Measurements from ENCODE around the gene PTP4A1. TPM values are rescaled to one million over a fixed set of nuclear protein-coding genes. Genes with fewer than 3 reads are reported as not detected.
A peak's percentile ranks its signal among the peaks of the same experiment; 100 is the strongest.

Gene PTP4A1
- polyA plus RNA-seq, 2 of the 4 experiments (the other 2 are of a cell fraction), result 166 to 220 TPM

- peak; percentile 52 for TF ChIP-seq MAFK (IDR thresholded peaks at IDR 0.05; ENCODE audit: partially characterized antibody)
- TF ChIP-seq FOSB (CRISPR knock-in tag; IDR thresholded peaks at IDR 0.05), result peak; percentile 75; the same call in 1 of the 2 replicates
- peak; percentile 67; the same call in 1 of the 2 replicates for TF ChIP-seq HOXA7 (CRISPR knock-in tag; IDR thresholded peaks at IDR 0.05)
- TF ChIP-seq BHLHE40 (IDR thresholded peaks at IDR 0.05; ENCODE audit: low read depth, low read length), result no peak
- TF ChIP-seq PBX3 (IDR thresholded peaks at IDR 0.05), result peak; percentile 70
- peak; percentile 44 to 89; a peak in 4 of 5 replicates for TF ChIP-seq JUN (IDR thresholded peaks at IDR 0.05)
- peak; percentile 48; the same call in 2 of the 3 replicates for TF ChIP-seq SMC3 (IDR thresholded peaks at IDR 0.05)
- no peak for TF ChIP-seq FOXS1 (CRISPR knock-in tag; IDR thresholded peaks at IDR 0.05)
- peak; percentile 15; the same call in 1 of the 3 replicates for TF ChIP-seq CTCF (IDR thresholded peaks at IDR 0.05)
- 0 out of 2 replicates have a peak, but pooled peaks have one; percentile 52 for TF ChIP-seq MYC (IDR thresholded peaks at IDR 0.05; ENCODE audit: borderline replicate concordance, low read length)
- TF ChIP-seq EHF (CRISPR knock-in tag; IDR thresholded peaks at IDR 0.05), result no peak
- peak; percentile 87 for TF ChIP-seq JUNB (IDR thresholded peaks at IDR 0.05)
Measured at GRCh38 chr6:63571361-63572043, 778 bp upstream of the PTP4A1 start (continued).

- DNase-seq (ENCODE audit: low read depth in 1 of 2, low spot score in 1 of 2) (no peak), FAIRE-seq (no peak), ATAC-seq (peak; percentile 0 to 1; a peak in 1 of 6 replicates)
- no peak for TF ChIP-seq ZNF302 (CRISPR knock-in tag; IDR thresholded peaks at IDR 0.05)
- TF ChIP-seq PHF8 (IDR thresholded peaks at IDR 0.05; ENCODE audit: borderline replicate concordance, low read depth), result 0 out of 2 replicates have a peak, but pooled peaks have one; percentile 4
- TF ChIP-seq JUN (IDR thresholded peaks at IDR 0.05), result peak in 1 of 2 experiments; percentile 51; a peak in 3 of 5 replicates
- CTCF ChIA-PET, result interaction anchor here (1.5 kb wide), 1 partner anchor 220 kb away, joined by 5 read pairs; no protein-coding TSS in a partner anchor
- H3K4me1 ChIP-seq, result peaks cover 37% of the 10 kb centered on the region
- 0 out of 3 replicates have a peak overlapping the region, but pooled peaks have one; percentile 78 for H3K4me2 ChIP-seq
- WGBS (ENCODE audit: missing lambda C conversion rate), result no CpG with 5 or more reads among the region's 42 CpGs
- H3K27ac ChIP-seq, result peak overlapping the region; percentile 97 to 100
- H3K9me3 ChIP-seq, result peaks cover 1% of the 10 kb centered on the region; the same call in 1 of the 3 replicates
- peak overlapping the region; percentile 54 for H3K4me3 ChIP-seq
- POLR2A ChIA-PET, result interaction anchor here (2.3 to 2.5 kb wide), 3 partner anchors 12 to 131 kb away, joined by 9 to 22 read pairs (median 13); no protein-coding TSS in a partner anchor
Measured at GRCh38 chr6:63572747-63573075, 431 bp downstream of the PTP4A1 start.

- ATAC-seq (peak; percentile 36 to 39), DNase-seq (ENCODE audit: low read depth in 1 of 2, low spot score in 1 of 2) (peak in 1 of 2 experiments; percentile 79), FAIRE-seq (no peak)
- WGBS (ENCODE audit: missing lambda C conversion rate), result 4% methylated on average over 14 of the region's 86 CpGs
- peak overlapping the region; percentile 78 for H3K4me2 ChIP-seq
- CTCF ChIA-PET, result interaction anchor here (0.7 to 2.0 kb wide), 13 partner anchors 25 to 228 kb away, joined by 3 to 13 read pairs (median 4); no protein-coding TSS in a partner anchor
- no peaks in the 10 kb centered on the region for H3K9me3 ChIP-seq
- POLR2A ChIA-PET, result interaction anchor here (0.6 to 2.5 kb wide), 10 partner anchors 12 to 229 kb away, joined by 3 to 22 read pairs (median 4); no protein-coding TSS in a partner anchor
- H3K4me3 ChIP-seq, result peak overlapping the region; percentile 54
- TF ChIP-seq RAD21 (conservative IDR thresholded peaks at IDR 0.05 in 1 of 2, IDR thresholded peaks at IDR 0.05 in 1 of 2), result 0 out of 5 replicates have a peak, but pooled peaks of 1 of the 2 experiments have one; percentile 1
- peak; percentile 21; the same call in 1 of the 2 replicates for TF ChIP-seq MAX (IDR thresholded peaks at IDR 0.05)
- peak; percentile 54 to 77; a peak in 4 of 5 replicates for TF ChIP-seq JUN (IDR thresholded peaks at IDR 0.05)
- no peak for TF ChIP-seq GATA3 (IDR thresholded peaks at IDR 0.05; ENCODE audit: borderline replicate concordance)
- peak; percentile 42 for TF ChIP-seq POLR2A (IDR thresholded peaks at IDR 0.05; ENCODE audit: low read length)
- TF ChIP-seq USF2 (IDR thresholded peaks at IDR 0.05), result no peak
- TF ChIP-seq POLR2AphosphoS2 (conservative IDR thresholded peaks at IDR 0.05; ENCODE audit: low read length), result 0 out of 2 replicates have a peak, but pooled peaks have one; percentile 53
- no peak for TF ChIP-seq EP300 (IDR thresholded peaks at IDR 0.05)
- TF ChIP-seq FOXS1 (CRISPR knock-in tag; IDR thresholded peaks at IDR 0.05), result no peak
- TF ChIP-seq HEYL (CRISPR knock-in tag; IDR thresholded peaks at IDR 0.05), result no peak
- peaks cover 42% of the 10 kb centered on the region for H3K4me1 ChIP-seq
- peak overlapping the region; percentile 97 to 100 for H3K27ac ChIP-seq
Measured at GRCh38 chr6:63573076-63573898, 1.0 kb downstream of the PTP4A1 start.

Measured in A549 (cell line).